Body of pancreas (tissue), 4 donors: ENCODE measurements around the gene SERPINA1.

Experiments
- CTCF ChIP-seq, 7 experiments: fragments of 450-650 bp in 4 of 7; fragments of 200-600 bp in 3 of 7; sonication (generic) in 3 of 7; IDR thresholded peaks; one replicate each; pipeline ENCODE4 v1.5.1; 2016 to 2019; ENCODE audit warnings: antibody characterized with exemption in 7 of 7
- POLR2A ChIP-seq, 3 donors: fragments of 450-650 bp; IDR thresholded peaks; one replicate each; pipeline ENCODE4 v1.6.1; 2016; ENCODE audit warnings: antibody characterized with exemption in 3 of 3, mild to moderate bottlenecking in 2 of 3

- TF ChIP-seq POLR2A (IDR thresholded peaks at IDR 0.05) (no peak), CTCF (IDR thresholded peaks at IDR 0.05) (no peak)
Measured at GRCh38 chr14:94357166-94357565, 31.2 kb downstream of the SERPINA1 start.
